ENCODE data around the gene CASZ1. TPM values are rescaled to one million over a fixed set of nuclear protein-coding genes. Genes with fewer than 3 reads are reported as not detected.

Gene CASZ1
- total RNA-seq, 6 donors from 2014 or later: 39.7 to 112 (median 60.8) TPM

GRCh38 chr1:10681296-10682107, 114.9 kb downstream of the CASZ1 start:
- WGBS, 2 donors: 55 to 64% methylated on average over 14 to 18 of the region's 18 CpGs

GRCh38 chr1:10680487-10680886, 116.0 kb downstream of the CASZ1 start:
- no peak for TF ChIP-seq POLR2A (IDR thresholded peaks at IDR 0.05)
- no peak for TF ChIP-seq CTCF (IDR thresholded peaks at IDR 0.05)
- TF ChIP-seq POLR2AphosphoS5 (IDR thresholded peaks at IDR 0.05): peak in 1 of 2 donors; percentile 41
- Histone ChIP-seq H3K4me1 (peaks cover 90 to 99% (median 97%) of the 10 kb centered on the region in 4 donors), H3K36me3 (no peaks in the 10 kb centered on the region), H3K4me3 (no peak overlapping the region), H3K27me3 (no peaks in the 10 kb centered on the region), H3K27ac (peak overlapping the region; percentile 53 to 97 (median 84)), H3K9me3 (no peaks in the 10 kb centered on the region)
- peak; percentile 73 to 77 for DNase-seq
- peak; percentile 32 to 41 for ATAC-seq (ENCODE audit: low FRiP score in 2 of 2)
- WGBS, 2 donors: 35 to 51% methylated on average over 10 to 11 of the region's 11 CpGs

More at GRCh38 chr1:10681296-10682107, 114.9 kb downstream of the CASZ1 start:
- H3K4me3 ChIP-seq: no peak overlapping the region
- TF ChIP-seq CTCF (IDR thresholded peaks at IDR 0.05): no peak
- TF ChIP-seq POLR2AphosphoS5 (IDR thresholded peaks at IDR 0.05): no peak
- no peak for TF ChIP-seq POLR2A (IDR thresholded peaks at IDR 0.05)
- TF ChIP-seq EP300 (IDR thresholded peaks at IDR 0.05): no peak
- H3K9me3 ChIP-seq: no peaks in the 10 kb centered on the region
- H3K27ac ChIP-seq: peak overlapping the region; percentile 60 to 97 (median 84)
- ATAC-seq (ENCODE audit: low FRiP score in 2 of 2) (no peak), DNase-seq (no peak)
- H3K27me3 ChIP-seq: no peaks in the 10 kb centered on the region
- no peaks in the 10 kb centered on the region for H3K36me3 ChIP-seq
- H3K4me1 ChIP-seq: peaks cover 90 to 99% (median 97%) of the 10 kb centered on the region in 4 donors

GRCh38 chr1:10679496-10680220, 116.8 kb downstream of the CASZ1 start:
- H3K27me3 ChIP-seq: no peaks in the 10 kb centered on the region
- ATAC-seq (ENCODE audit: low FRiP score in 2 of 2): peak; percentile 16 to 23
- peak overlapping the region; percentile 53 to 97 (median 84) for H3K27ac ChIP-seq
- 36 to 38% methylated on average over 6 to 9 of the region's 9 CpGs for WGBS, 2 donors
- no peaks in the 10 kb centered on the region for H3K36me3 ChIP-seq
- DNase-seq: peak in 1 of 2 donors; percentile 57
- peak overlapping the region in 1 of 4 donors; percentile 8 for H3K4me3 ChIP-seq
- TF ChIP-seq CTCF (IDR thresholded peaks at IDR 0.05) (peak in 2 of 6 experiments; percentile 5 to 10), EP300 (IDR thresholded peaks at IDR 0.05) (no peak), POLR2AphosphoS5 (IDR thresholded peaks at IDR 0.05) (peak in 1 of 2 donors; percentile 50)
- H3K4me1 ChIP-seq: peaks cover 90 to 99% (median 97%) of the 10 kb centered on the region in 4 donors
- H3K9me3 ChIP-seq: no peaks in the 10 kb centered on the region

GRCh38 chr1:10678852-10679251, 117.6 kb downstream of the CASZ1 start:
- 83 to 87% methylated on average over 7 to 11 of the region's 11 CpGs for WGBS, 2 donors
- TF ChIP-seq POLR2A (IDR thresholded peaks at IDR 0.05) (no peak), EP300 (IDR thresholded peaks at IDR 0.05) (no peak), CTCF (IDR thresholded peaks at IDR 0.05) (no peak), POLR2AphosphoS5 (IDR thresholded peaks at IDR 0.05) (no peak)
- DNase-seq: no peak
- peaks cover 91 to 100% (median 98%) of the 10 kb centered on the region in 4 donors for H3K4me1 ChIP-seq
- peak overlapping the region; percentile 53 to 97 (median 84) for H3K27ac ChIP-seq
- no peaks in the 10 kb centered on the region for H3K9me3 ChIP-seq
- no peaks in the 10 kb centered on the region for H3K36me3 ChIP-seq
- no peaks in the 10 kb centered on the region for H3K27me3 ChIP-seq
- H3K4me3 ChIP-seq: peak overlapping the region in 1 of 4 donors; percentile 8
- no peak for ATAC-seq (ENCODE audit: low FRiP score in 2 of 2)
